ENCODE data around the gene RMDN2.
"Not testable (repeated sequence)": the region's sequence is repeated elsewhere in the genome, so short reads cannot be mapped to it uniquely, and the experiment has no call there.

Gene RMDN2

GRCh38 chr2:37898448-37898847, 26.6 kb upstream of the RMDN2 start:
- no peak for DNase-seq (ENCODE audit: low read depth)

- no peak for DNase-seq (ENCODE audit: low read depth)
Measured at GRCh38 chr2:37902991-37903390, 22.1 kb upstream of the RMDN2 start.

GRCh38 chr2:37904425-37904824, 20.7 kb upstream of the RMDN2 start:
- no peak for DNase-seq (ENCODE audit: low read depth)

GRCh38 chr2:37904993-37905392, 20.1 kb upstream of the RMDN2 start:
- no peak for DNase-seq (ENCODE audit: low read depth)

- no peak for DNase-seq (ENCODE audit: low read depth)
Measured at GRCh38 chr2:37906131-37906530, 19.0 kb upstream of the RMDN2 start.

- DNase-seq (ENCODE audit: low read depth) = no peak
Measured at GRCh38 chr2:37907501-37908225, 17.4 kb upstream of the RMDN2 start.

GRCh38 chr2:37911296-37911873, 13.7 kb upstream of the RMDN2 start:
- no peak for DNase-seq (ENCODE audit: low read depth)

- no peak for DNase-seq (ENCODE audit: low read depth)
Measured at GRCh38 chr2:37912056-37912455, 13.0 kb upstream of the RMDN2 start.

GRCh38 chr2:37912616-37913015, 12.5 kb upstream of the RMDN2 start:
- DNase-seq (ENCODE audit: low read depth) = no peak

- DNase-seq (ENCODE audit: low read depth) = no peak
Measured at GRCh38 chr2:37914340-37914739, 10.7 kb upstream of the RMDN2 start.

- DNase-seq (ENCODE audit: low read depth) = no peak
Measured at GRCh38 chr2:37915773-37916172, 9.3 kb upstream of the RMDN2 start.

- DNase-seq (ENCODE audit: low read depth) = no peak
Measured at GRCh38 chr2:37916512-37917082, 8.5 kb upstream of the RMDN2 start.

- no peak for DNase-seq (ENCODE audit: low read depth)
Measured at GRCh38 chr2:37917281-37918228, 7.5 kb upstream of the RMDN2 start.

- DNase-seq (ENCODE audit: low read depth) = no peak
Measured at GRCh38 chr2:37918742-37919186, 6.3 kb upstream of the RMDN2 start.

GRCh38 chr2:37919631-37920032, 5.5 kb upstream of the RMDN2 start:
- DNase-seq (ENCODE audit: low read depth) = no peak

- no peak for DNase-seq (ENCODE audit: low read depth)
Measured at GRCh38 chr2:37920570-37920969, 4.5 kb upstream of the RMDN2 start.

- DNase-seq (ENCODE audit: low read depth) = no peak
Measured at GRCh38 chr2:37921781-37922180, 3.3 kb upstream of the RMDN2 start.

GRCh38 chr2:37923308-37924055, 1.6 kb upstream of the RMDN2 start:
- no peak for DNase-seq (ENCODE audit: low read depth)

GRCh38 chr2:37926635-37927034, 1.5 kb downstream of the RMDN2 start:
- no peak for DNase-seq (ENCODE audit: low read depth)

GRCh38 chr2:37928377-37928776, 3.3 kb downstream of the RMDN2 start:
- DNase-seq (ENCODE audit: low read depth) = no peak

- DNase-seq (ENCODE audit: low read depth) = not testable (repeated sequence)
Measured at GRCh38 chr2:37930392-37930791, 5.3 kb downstream of the RMDN2 start.

GRCh38 chr2:37932873-37933272, 7.8 kb downstream of the RMDN2 start:
- not testable (repeated sequence) for DNase-seq (ENCODE audit: low read depth)

Data from stimulated activated CD4-positive, alpha-beta T cell treated with anti-CD3 and anti-CD28 coated beads, Interleukin-2, amount 100 ng/mL, for 4 hours (primary cell).